DMS114 treated with DMSO at 0.1 percent for 48 hours (cell line): Measurements from ENCODE around the gene FAXC.

Source experiments
- DNase-seq: peaks from one replicate; lab custom pipeline; 2025; ENCODE audit not compliant: unreplicated experiment; lab: John Stamatoyannopoulos, UW

FAXC gene

DNA sequence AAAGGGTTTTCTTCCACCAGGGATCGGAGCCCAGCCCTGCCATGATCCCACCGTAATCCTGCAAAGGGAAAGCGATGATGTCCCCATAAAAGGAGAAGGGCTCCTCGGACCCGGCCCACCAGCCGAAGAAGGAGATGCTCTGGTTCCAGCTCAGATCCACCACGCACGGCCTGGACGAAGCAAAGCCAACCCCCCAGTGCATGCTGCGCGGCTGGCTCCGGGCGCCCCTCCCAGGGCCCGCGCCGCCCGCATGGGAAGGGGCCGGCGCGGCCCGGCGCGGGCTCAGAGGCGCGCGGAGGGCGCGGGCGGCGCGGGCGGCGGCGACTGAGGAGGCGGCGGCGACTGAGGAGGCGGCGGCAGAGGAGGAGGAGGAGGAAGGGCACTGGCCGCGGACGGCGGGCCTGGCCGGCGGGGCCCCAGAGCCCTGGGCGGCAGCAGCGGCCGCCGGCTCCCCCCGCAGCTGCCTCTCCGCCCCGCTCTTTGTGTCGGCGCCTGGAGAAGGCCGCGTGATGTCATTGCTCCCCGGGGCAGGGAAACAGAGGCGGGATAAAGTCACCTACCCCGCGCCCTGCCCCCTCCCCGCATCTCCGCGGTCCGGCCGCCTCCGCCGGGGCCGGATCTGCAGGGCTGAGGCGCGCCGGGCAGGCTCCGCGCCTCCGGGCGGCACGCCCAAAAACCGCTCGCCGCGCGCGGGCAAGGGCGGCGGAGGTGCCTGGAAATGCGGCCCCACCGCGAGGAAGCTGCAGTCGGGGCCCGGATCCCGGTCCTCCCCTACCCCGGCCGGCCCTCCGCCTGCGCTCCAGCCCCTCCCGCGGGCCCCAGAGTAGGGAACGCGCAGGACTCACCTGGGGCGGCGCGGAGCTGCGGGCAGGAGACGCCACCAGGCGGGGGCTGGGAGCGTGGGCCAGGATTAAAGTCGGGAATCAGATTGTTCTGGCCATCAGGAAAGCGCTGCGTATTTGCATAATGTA, at the start of gene FAXC:
TSS of gene FAXC (minus strand) at position 504 of the 971 bp plus-strand sequence. CDS start at position 202, 302 bp downstream.
- no peak for DNase-seq

DNA sequence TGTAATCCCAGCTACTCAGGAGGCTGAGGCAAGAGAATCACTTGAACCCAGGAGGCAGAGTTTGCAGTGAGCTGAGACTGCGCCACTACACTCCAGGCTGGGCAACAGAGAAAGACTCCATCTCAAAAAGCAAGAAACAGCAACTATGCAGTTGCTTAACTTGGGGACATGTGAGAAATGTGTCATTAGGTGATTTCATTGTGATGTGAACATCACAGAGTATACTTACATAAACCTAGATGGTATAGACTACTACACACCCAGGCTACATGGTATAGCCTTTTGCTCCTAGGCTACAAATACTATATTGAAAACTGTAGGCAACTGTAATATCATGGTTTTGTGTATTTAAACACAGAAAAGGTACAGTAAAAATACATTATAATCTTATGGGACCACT, 47.8 kb upstream of the FAXC start:
- DNase-seq = no peak

DNA sequence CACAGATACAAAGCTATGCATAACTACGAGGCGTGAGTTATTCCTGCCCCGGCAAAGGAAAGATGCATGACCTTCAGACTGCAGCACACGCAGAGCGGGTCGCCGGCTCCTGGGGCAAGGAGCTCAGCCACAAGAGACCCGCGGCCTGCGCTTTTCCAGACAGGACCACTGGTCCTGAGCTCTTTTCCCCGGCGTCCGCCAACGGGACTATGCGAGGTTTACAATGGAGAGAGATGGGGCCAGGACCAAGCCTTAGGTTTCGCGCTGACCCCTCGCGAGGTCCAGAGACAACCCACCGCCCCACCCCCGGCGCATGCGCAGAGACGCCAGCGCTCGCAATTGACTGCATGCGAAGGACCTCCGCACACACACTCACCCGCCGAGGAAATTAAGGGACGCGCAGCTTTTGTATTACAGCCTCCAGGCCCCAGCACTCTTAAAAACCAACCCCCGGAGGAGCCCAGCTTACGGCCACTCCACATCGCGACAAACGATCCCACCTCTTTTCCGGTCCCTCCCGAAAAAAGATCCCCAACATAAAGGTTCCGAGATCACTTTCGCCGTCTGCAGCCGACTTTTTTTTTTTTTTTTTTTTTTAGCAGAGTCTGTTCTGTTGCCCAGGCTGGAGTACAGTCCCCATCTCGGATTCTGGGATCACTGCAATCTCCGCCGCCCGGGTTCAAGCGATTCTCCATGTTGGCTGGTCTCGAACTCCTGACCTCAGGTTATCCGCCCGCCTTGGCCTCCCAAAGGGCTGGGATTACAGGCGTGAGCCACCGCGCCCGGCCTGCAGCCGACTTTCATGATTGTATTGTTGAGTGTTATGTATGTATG, 44.4 kb upstream of the FAXC start, which contains the start of gene COQ3:
TSS of gene COQ3 (minus strand) at position 498 of the 834 bp plus-strand sequence. CDS start at position 482, 16 bp downstream.
- peak; percentile 69 for DNase-seq

- no peak for DNase-seq
These were observed 43.9 kb upstream of the FAXC start for GRCh38 chr6:99393366-99393697.

DNA sequence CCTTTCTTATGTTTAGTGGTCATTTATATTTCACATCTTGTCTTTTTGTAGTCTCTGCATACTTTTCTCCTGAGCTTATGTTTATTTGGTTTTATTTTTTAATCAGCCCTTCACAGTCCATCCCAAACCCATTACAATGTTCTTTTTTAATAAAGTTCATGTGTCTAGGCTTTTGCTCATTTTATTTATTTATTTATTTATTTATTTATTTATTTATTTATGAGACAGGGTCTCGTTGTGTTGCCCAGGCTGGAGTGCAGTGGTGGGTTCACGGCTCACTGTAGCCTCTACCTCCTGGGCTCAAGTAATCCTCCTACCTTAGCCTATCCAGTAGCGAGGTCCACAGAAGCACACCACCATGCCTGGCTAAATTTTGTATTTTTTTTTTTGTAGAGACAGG, 41.4 kb upstream of the FAXC start:
- no peak for DNase-seq

DNA sequence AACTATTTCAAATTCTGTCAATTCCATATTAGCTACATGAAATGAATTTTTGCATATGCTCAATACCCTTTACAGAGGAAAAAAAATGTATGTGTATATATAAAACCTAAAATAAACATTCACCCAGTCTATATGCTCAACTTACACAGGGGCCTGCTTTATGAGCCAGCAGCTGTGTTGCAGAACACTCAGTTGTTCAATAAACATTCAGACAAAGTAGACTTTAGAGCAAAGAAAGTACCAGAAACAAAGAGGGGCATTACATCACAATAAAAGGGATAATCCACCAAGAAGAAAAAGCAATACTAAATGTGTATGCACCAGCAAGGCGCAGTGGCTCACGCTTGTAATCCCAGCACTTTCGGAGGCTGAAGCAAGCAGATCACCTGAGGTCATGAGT, 35.0 kb upstream of the FAXC start:
- no peak for DNase-seq

- no peak for DNase-seq
These were observed 29.2 kb upstream of the FAXC start for GRCh38 chr6:99378636-99379035.

GRCh38 chr6:99369533-99369932, 20.1 kb upstream of the FAXC start:
- DNase-seq = no peak

DNA sequence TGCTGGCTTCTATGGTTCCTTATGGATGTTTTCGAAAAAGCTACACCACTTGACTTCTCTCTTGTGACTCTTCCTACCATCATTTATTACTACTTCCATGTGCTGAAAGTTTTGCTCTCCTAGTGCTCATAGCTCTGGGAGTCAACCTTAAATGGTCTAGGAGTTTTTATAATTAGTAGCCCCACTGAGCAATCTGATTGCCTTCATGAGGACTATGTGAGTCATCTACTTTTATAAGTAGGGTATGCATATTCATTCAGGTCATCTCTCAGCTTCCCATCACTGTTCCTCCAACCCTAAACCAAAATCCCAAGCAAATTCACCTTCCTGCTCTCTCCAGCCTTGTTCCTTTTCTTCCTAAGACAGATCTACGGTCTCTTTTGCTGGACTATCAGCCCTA, 17.4 kb upstream of the FAXC start:
- DNase-seq = no peak

GRCh38 chr6:99364026-99364425, 14.6 kb upstream of the FAXC start:
- DNase-seq = no peak

GRCh38 chr6:99362678-99363268, 13.3 kb upstream of the FAXC start:
- DNase-seq = no peak

GRCh38 chr6:99359800-99360199, 10.3 kb upstream of the FAXC start:
- no peak for DNase-seq

DNA sequence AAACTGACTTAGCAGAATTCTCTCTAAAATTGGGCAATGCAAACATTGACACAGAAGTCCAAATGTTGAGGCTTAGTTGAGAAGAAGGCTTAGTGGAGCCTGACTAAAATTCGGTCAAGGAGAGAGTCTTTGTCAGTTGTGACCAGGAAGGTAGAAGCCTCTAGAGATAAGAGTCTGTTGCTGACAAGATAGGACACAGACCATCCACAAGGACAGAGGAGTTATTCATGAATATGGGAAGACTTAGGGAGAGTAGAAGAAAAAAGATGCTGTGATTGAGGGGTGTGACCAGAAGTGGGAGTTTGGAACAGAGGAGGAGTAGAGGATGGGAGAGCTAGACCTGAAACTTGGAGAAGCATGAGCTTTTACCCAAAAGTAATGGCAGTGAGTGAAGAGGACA, 7.2 kb upstream of the FAXC start:
- no peak for DNase-seq

DNA sequence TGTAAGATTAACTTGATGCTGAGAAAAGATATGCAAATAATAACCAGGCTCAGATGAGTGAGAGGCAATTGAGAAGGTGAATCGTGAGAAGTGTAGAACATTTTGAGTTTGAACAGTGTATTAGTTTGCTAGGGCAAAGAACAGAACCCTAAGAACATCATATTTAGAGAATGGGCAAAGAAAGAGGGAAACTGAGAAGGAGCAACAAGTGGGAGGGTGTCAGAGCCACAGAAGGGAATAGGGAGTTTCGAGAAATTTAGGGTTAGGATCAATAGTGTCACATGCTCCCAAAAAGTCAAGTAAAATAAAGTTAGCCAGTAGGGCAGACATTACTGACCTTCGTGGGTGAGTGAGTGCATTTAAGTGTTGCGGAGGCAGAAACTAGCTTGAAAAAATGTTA, 5.5 kb upstream of the FAXC start:
- DNase-seq = no peak

DNA sequence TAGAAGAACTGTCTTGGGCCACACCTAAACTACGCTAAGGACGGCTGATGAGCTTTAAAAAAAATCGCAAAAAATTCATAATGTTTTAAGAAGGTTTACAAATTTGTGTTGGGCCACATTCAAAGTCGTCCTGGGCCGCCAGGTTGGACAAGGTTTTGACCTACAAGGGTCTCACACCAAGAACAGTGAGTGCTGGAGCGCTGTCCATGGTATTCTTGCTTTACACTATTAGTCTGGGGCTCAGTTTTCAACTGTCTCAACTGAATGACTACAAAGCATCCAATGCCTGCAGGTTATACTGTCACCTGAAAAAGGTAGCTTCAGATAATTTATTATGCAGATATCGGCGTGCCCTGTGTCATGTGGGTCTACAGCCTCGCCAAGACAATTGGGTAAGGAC, 3.7 kb upstream of the FAXC start:
- no peak for DNase-seq

- no peak for DNase-seq
These were observed 1.1 kb upstream of the FAXC start for GRCh38 chr6:99350573-99350972.

DNA sequence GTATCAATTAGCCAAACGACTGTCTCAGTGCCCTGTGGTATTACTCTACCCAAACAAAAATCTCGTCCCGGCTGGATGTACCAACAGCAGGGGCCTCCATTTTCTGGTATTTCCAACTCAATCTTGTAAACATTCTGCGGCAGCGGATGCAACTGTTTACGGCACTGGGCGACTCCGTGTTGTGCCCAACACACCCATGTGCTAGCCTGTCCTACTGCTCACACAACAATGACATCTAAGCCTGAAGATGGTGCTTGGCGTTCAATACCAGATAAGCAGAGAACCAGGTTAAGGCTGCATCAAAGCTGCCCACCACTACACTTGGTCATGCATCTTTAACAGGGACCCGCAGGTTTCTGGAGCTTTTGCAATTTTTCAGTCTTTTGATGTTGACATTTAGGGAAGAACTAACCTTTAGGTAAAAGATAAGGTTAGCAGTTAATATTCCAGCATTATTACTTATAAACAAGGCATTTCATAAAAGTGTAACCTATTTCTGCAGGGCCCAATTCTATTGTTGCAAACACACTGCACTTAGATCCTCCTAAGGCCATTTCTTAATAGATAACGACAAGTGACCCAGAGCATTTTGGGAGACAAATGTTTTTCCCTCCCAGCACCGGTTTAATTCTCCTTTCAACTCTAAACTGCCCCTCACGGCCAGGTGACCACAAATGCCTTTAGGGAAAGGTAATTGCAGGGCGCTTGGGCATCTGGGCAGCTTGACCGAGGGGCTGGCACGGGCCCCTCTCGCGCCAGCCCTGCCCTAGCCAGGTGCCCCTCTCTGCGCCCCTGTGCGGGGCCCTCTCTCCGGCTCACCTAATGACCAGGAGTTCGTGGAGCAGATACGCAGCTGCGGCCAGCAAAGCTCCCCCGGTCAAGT, 945 bp downstream of the FAXC start:
- no peak for DNase-seq

DNA sequence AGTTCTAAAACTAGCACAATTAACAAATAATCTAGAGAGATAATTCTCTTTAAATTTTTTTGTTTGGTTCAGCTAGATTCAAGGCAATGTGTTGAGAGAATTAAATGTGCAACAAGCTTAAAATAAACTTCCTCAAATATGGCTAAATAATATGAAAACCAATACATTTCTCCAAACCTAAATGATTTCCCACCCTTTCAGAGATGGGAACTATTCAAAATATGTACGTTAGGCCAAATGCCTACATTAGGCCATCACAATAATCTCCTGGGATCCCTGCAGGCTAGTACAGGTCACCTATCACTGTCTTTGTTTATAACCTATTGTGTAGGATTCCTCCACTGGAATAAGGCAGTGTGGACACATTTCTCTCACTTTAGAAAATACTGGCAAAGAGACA, 1.7 kb downstream of the FAXC start:
- DNase-seq = no peak

GRCh38 chr6:99346595-99346994, 2.9 kb downstream of the FAXC start:
- DNase-seq = no peak

- no peak for DNase-seq
These were observed 4.3 kb downstream of the FAXC start for GRCh38 chr6:99345164-99345563.

- no peak for DNase-seq
These were observed 5.2 kb downstream of the FAXC start for GRCh38 chr6:99344289-99344688.
